WTC11 (cell line): ENCODE results near the gene TRAP1. TPM values are rescaled to one million over a fixed set of nuclear protein-coding genes. Genes with fewer than 3 reads are reported as not detected.

Experiments
- ATAC-seq: fragments of 200-7000 bp; cut with Tn5 transposase; 2 replicates; pipeline ENCODE4 v1.10.0; 2021; ENCODE audit warnings: mild to moderate bottlenecking, moderate library complexity
- CTCF ChIA-PET: fragments of 300-600 bp; sonication (Branson Sonifier 250); formaldehyde crosslinking; loops from one replicate; lab custom pipeline; 2021; ENCODE audit warnings: antibody characterized with exemption; lab: Charles Lee
- POLR2A ChIA-PET: fragments of 350-600 bp; sonication (Branson Sonifier 250); formaldehyde crosslinking; loops from one replicate; lab custom pipeline; 2021; ENCODE audit warnings: antibody characterized with exemption; lab: Charles Lee
- DNase-seq: peaks from one replicate; pipeline ENCODE4 v3.0.0; 2021; ENCODE audit warnings: low spot score
- H3K27ac Mint-ChIP-seq: 2 replicates; pipeline ENCODE4 v1.8.0; 2021; ENCODE audit warnings: mixed read lengths
- H3K27me3 Mint-ChIP-seq: 2 replicates; pipeline ENCODE4 v1.8.0; 2021; ENCODE audit warnings: low read depth, mild to moderate bottlenecking, moderate library complexity, mixed read lengths
- H3K36me3 Mint-ChIP-seq: 2 replicates; pipeline ENCODE4 v1.8.0; 2021; ENCODE audit warnings: mixed read lengths
- H3K4me1 Mint-ChIP-seq: 2 replicates; pipeline ENCODE4 v1.8.0; 2022; ENCODE audit warnings: mixed read lengths
- H3K4me3 Mint-ChIP-seq: 2 replicates; pipeline ENCODE4 v1.8.0; 2021; ENCODE audit warnings: mild to moderate bottlenecking, moderate library complexity, mixed read lengths
- H3K9me3 Mint-ChIP-seq: 2 replicates; pipeline ENCODE4 v1.8.0; 2021; ENCODE audit warnings: mixed read lengths
- ETV6 ChIP-seq: sonication (generic); formaldehyde crosslinking; IDR thresholded peaks from 2 replicates; pipeline ENCODE4 v1.8.1; 2022; ENCODE audit warnings: mild to moderate bottlenecking, missing genetic modification reagents
- FOXK1 ChIP-seq: sonication (generic); formaldehyde crosslinking; IDR thresholded peaks from 2 replicates; pipeline ENCODE4 v1.8.0; 2022; ENCODE audit warnings: mild to moderate bottlenecking, moderate library complexity, missing genetic modification reagents
- FOXP1 ChIP-seq: sonication (generic); formaldehyde crosslinking; IDR thresholded peaks from 2 replicates; pipeline ENCODE4 v1.8.0; 2022; ENCODE audit warnings: missing genetic modification reagents, mild to moderate bottlenecking, moderate library complexity, borderline replicate concordance
- GABPB1 ChIP-seq: sonication (generic); formaldehyde crosslinking; IDR thresholded peaks from 2 replicates; pipeline ENCODE4 v1.8.1; 2023; ENCODE audit warnings: mild to moderate bottlenecking, missing genetic modification reagents
- JAZF1 ChIP-seq: fragments of 250-450 bp; sonication (Bioruptor Pico); IDR thresholded peaks from 2 replicates; pipeline ENCODE4 v1.9.0; 2021; ENCODE audit warnings: moderate library complexity, mild to moderate bottlenecking, inconsistent platforms
- MXD4 ChIP-seq: fragments of 250-450 bp; sonication (Bioruptor Pico); IDR thresholded peaks from 2 replicates; pipeline ENCODE4 v1.8.0; 2021; ENCODE audit warnings: mild to moderate bottlenecking, moderate library complexity, borderline replicate concordance
- NFATC4 ChIP-seq: fragments of 250-450 bp; sonication (Bioruptor Pico); IDR thresholded peaks from 2 replicates; pipeline ENCODE4 v1.9.0; 2021; ENCODE audit warnings: mild to moderate bottlenecking
- SOX15 ChIP-seq: fragments of 250-450 bp; sonication (Bioruptor Pico); IDR thresholded peaks from 2 replicates; pipeline ENCODE4 v1.9.0; 2021; ENCODE audit warnings: mild to moderate bottlenecking
- TEAD4 ChIP-seq: sonication (generic); formaldehyde crosslinking; IDR thresholded peaks from 2 replicates; pipeline ENCODE4 v1.8.0; 2022; ENCODE audit warnings: mild to moderate bottlenecking, missing genetic modification reagents
- TP53 ChIP-seq: sonication (generic); formaldehyde crosslinking; IDR thresholded peaks from 2 replicates; pipeline ENCODE4 v1.8.1; 2023; ENCODE audit warnings: mild to moderate bottlenecking, missing genetic modification reagents
- ZBTB21 ChIP-seq: sonication (generic); formaldehyde crosslinking; IDR thresholded peaks from 2 replicates; pipeline ENCODE4 v1.8.1; 2023; ENCODE audit warnings: mild to moderate bottlenecking, missing genetic modification reagents, borderline replicate concordance
- ZNF317 ChIP-seq: sonication (generic); formaldehyde crosslinking; IDR thresholded peaks from 2 replicates; pipeline ENCODE4 v1.8.1; 2023; ENCODE audit warnings: low read depth, mild to moderate bottlenecking, moderate library complexity, missing genetic modification reagents, borderline replicate concordance
- total RNA-seq: library from RNA; stranded (reverse); gene quantifications from 3 replicates; pipeline ENCODE4 v1.2.3, GENCODE V29; 2021
- TF ChIP-seq, protein P1 (sequence below): sonication (generic); formaldehyde crosslinking; IDR thresholded peaks from 2 replicates; pipeline ENCODE4 v1.8.0; 2022; ENCODE audit warnings: missing genetic modification reagents
- TF ChIP-seq, protein P2 (sequence below): sonication (generic); formaldehyde crosslinking; IDR thresholded peaks from 2 replicates; pipeline ENCODE4 v1.8.0; 2023; ENCODE audit warnings: missing genetic modification reagents, mild to moderate bottlenecking, borderline replicate concordance
- TF ChIP-seq, protein P3 (sequence below): sonication (generic); formaldehyde crosslinking; conservative IDR thresholded peaks from 2 replicates; pipeline ENCODE4 v1.8.1; 2022; ENCODE audit warnings: mild to moderate bottlenecking, missing genetic modification reagents
- TF ChIP-seq, protein P4 (sequence below): fragments of 250-450 bp; sonication (Bioruptor Pico); IDR thresholded peaks from 2 replicates; pipeline ENCODE4 v1.9.0; 2021; ENCODE audit warnings: moderate library complexity, mild to moderate bottlenecking, inconsistent platforms, borderline replicate concordance
- TF ChIP-seq, protein P5 (sequence below): sonication (generic); formaldehyde crosslinking; IDR thresholded peaks from 2 replicates; pipeline ENCODE4 v1.8.0; 2022; ENCODE audit warnings: mild to moderate bottlenecking, missing genetic modification reagents
- TF ChIP-seq, protein P6 (sequence below): sonication (generic); formaldehyde crosslinking; IDR thresholded peaks from 2 replicates; pipeline ENCODE4 v1.8.1; 2022; ENCODE audit warnings: missing genetic modification reagents, borderline replicate concordance

The TRAP1 gene
- total RNA-seq, 1 experiment from 2014 or later = 285 TPM

DNA sequence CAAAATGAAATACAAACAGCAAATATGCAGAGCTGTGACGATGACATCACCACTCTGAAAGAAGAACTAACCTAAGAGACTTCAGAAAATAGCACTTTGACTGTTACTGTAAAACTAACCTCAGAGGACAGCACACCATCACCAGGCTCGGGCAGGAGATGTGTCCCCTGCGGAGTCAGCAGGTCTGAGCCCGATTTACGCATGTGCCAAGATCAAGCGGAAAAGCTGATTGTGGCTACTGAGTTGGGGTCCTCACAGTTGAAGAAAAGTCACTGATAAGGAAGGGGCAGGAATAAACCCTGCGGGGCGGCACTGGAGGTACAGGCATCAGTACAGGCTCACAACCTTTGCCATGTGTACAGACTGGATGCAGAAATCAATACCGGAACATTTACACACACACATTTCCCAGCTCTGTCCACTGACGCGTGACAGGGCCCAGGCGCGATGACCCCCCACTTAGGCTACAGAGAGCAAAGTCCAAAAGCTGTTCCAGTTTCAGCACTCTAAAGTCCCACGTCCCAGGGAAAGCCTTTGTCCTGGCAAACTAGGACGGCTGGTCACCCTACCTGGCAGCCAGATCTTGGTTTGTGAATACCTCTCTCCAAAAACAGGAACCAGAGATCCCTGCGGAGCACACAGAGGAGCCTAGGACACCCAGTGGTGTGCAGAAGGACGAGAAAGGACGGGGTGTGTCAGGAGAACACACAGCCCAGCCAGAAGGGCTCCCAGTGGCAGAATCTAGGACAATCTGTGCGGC lies 21.5 kb downstream of the TRAP1 start:
- TF ChIP-seq GABPB1 (CRISPR knock-in tag) (peak; percentile 58), FOXK1 (CRISPR knock-in tag) (no peak)
- H3K4me3 Mint-ChIP-seq = no peak overlapping the region

DNA sequence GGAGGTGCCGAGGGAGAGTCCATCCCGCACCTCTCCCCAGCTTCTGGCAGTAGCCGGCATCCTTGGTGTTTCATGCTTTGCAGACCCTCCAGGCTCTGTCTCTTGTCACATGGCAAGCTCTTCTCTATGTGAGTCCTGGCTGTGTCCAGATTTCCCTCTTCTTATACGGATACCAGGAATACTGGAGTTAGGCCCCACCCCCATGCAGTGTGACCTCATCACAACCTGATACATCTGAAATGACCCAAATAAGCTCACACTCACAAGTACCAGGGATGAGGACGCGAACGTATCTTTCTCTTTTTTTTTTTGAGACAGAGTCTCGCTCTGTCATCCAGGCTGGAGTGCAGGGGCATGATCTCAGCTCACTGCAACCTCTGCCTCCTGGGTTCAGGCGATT lies 23.3 kb downstream of the TRAP1 start:
- Mint-ChIP-seq H3K27ac (peak overlapping the region; percentile 25; the same call in 1 of the 2 replicates), H3K36me3 (peaks cover 6% of the 10 kb centered on the region), H3K27me3 (no peaks in the 10 kb centered on the region), H3K9me3 (no peaks in the 10 kb centered on the region), H3K4me1 (peaks cover 11% of the 10 kb centered on the region), H3K4me3 (no peak overlapping the region)
- ChIA-PET CTCF (interaction anchor here (0.9 kb wide), 1 partner anchor 19 kb away, joined by 3 read pairs; no protein-coding TSS in a partner anchor), POLR2A (no interaction called here)
- ATAC-seq (no peak), DNase-seq (no peak)
- TF ChIP-seq, protein P1, sequence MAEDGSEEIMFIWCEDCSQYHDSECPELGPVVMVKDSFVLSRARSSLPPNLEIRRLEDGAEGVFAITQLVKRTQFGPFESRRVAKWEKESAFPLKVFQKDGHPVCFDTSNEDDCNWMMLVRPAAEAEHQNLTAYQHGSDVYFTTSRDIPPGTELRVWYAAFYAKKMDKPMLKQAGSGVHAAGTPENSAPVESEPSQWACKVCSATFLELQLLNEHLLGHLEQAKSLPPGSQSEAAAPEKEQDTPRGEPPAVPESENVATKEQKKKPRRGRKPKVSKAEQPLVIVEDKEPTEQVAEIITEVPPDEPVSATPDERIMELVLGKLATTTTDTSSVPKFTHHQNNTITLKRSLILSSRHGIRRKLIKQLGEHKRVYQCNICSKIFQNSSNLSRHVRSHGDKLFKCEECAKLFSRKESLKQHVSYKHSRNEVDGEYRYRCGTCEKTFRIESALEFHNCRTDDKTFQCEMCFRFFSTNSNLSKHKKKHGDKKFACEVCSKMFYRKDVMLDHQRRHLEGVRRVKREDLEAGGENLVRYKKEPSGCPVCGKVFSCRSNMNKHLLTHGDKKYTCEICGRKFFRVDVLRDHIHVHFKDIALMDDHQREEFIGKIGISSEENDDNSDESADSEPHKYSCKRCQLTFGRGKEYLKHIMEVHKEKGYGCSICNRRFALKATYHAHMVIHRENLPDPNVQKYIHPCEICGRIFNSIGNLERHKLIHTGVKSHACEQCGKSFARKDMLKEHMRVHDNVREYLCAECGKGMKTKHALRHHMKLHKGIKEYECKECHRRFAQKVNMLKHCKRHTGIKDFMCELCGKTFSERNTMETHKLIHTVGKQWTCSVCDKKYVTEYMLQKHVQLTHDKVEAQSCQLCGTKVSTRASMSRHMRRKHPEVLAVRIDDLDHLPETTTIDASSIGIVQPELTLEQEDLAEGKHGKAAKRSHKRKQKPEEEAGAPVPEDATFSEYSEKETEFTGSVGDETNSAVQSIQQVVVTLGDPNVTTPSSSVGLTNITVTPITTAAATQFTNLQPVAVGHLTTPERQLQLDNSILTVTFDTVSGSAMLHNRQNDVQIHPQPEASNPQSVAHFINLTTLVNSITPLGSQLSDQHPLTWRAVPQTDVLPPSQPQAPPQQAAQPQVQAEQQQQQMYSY (CRISPR knock-in tag) = no peak
- TF ChIP-seq ZBTB21 (CRISPR knock-in tag) (no peak), FOXP1 (CRISPR knock-in tag) (no peak), ZNF317 (CRISPR knock-in tag) (no peak), JAZF1 (no peak), TEAD4 (CRISPR knock-in tag) (no peak), NFATC4 (CRISPR knock-in tag) (no peak), TP53 (no peak), ETV6 (CRISPR knock-in tag) (no peak), GABPB1 (CRISPR knock-in tag) (no peak), MXD4 (CRISPR knock-in tag) (no peak), SOX15 (CRISPR knock-in tag) (no peak)
- TF ChIP-seq, protein P2, sequence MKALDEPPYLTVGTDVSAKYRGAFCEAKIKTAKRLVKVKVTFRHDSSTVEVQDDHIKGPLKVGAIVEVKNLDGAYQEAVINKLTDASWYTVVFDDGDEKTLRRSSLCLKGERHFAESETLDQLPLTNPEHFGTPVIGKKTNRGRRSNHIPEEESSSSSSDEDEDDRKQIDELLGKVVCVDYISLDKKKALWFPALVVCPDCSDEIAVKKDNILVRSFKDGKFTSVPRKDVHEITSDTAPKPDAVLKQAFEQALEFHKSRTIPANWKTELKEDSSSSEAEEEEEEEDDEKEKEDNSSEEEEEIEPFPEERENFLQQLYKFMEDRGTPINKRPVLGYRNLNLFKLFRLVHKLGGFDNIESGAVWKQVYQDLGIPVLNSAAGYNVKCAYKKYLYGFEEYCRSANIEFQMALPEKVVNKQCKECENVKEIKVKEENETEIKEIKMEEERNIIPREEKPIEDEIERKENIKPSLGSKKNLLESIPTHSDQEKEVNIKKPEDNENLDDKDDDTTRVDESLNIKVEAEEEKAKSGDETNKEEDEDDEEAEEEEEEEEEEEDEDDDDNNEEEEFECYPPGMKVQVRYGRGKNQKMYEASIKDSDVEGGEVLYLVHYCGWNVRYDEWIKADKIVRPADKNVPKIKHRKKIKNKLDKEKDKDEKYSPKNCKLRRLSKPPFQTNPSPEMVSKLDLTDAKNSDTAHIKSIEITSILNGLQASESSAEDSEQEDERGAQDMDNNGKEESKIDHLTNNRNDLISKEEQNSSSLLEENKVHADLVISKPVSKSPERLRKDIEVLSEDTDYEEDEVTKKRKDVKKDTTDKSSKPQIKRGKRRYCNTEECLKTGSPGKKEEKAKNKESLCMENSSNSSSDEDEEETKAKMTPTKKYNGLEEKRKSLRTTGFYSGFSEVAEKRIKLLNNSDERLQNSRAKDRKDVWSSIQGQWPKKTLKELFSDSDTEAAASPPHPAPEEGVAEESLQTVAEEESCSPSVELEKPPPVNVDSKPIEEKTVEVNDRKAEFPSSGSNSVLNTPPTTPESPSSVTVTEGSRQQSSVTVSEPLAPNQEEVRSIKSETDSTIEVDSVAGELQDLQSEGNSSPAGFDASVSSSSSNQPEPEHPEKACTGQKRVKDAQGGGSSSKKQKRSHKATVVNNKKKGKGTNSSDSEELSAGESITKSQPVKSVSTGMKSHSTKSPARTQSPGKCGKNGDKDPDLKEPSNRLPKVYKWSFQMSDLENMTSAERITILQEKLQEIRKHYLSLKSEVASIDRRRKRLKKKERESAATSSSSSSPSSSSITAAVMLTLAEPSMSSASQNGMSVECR = no peak
- TF ChIP-seq, protein P3, sequence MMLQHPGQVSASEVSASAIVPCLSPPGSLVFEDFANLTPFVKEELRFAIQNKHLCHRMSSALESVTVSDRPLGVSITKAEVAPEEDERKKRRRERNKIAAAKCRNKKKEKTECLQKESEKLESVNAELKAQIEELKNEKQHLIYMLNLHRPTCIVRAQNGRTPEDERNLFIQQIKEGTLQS (CRISPR knock-in tag) = no peak
- TF ChIP-seq, protein P4, sequence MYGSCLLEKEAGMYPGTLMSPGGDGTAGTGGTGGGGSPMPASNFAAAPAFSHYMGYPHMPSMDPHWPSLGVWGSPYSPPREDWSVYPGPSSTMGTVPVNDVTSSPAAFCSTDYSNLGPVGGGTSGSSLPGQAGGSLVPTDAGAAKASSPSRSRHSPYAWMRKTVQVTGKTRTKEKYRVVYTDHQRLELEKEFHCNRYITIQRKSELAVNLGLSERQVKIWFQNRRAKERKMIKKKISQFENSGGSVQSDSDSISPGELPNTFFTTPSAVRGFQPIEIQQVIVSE (CRISPR knock-in tag) = no peak
- TF ChIP-seq, protein P5, sequence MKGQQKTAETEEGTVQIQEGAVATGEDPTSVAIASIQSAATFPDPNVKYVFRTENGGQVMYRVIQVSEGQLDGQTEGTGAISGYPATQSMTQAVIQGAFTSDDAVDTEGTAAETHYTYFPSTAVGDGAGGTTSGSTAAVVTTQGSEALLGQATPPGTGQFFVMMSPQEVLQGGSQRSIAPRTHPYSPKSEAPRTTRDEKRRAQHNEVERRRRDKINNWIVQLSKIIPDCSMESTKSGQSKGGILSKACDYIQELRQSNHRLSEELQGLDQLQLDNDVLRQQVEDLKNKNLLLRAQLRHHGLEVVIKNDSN (CRISPR knock-in tag) = no peak
- TF ChIP-seq, protein P6, sequence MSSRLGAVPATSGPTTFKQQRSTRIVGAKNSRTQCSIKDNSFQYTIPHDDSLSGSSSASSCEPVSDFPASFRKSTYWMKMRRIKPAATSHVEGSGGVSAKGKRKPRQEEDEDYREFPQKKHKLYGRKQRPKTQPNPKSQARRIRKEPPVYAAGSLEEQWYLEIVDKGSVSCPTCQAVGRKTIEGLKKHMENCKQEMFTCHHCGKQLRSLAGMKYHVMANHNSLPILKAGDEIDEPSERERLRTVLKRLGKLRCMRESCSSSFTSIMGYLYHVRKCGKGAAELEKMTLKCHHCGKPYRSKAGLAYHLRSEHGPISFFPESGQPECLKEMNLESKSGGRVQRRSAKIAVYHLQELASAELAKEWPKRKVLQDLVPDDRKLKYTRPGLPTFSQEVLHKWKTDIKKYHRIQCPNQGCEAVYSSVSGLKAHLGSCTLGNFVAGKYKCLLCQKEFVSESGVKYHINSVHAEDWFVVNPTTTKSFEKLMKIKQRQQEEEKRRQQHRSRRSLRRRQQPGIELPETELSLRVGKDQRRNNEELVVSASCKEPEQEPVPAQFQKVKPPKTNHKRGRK (CRISPR knock-in tag) = no peak

More for the DNA sequence above, 21.5 kb downstream of the TRAP1 start:
- ChIA-PET CTCF (no interaction called here), POLR2A (no interaction called here)
- Mint-ChIP-seq H3K27ac (peak overlapping the region; percentile 82), H3K4me1 (peaks cover 8% of the 10 kb centered on the region), H3K9me3 (no peaks in the 10 kb centered on the region), H3K36me3 (peaks cover 3% of the 10 kb centered on the region), H3K27me3 (no peaks in the 10 kb centered on the region)
- DNase-seq (no peak), ATAC-seq (no peak)
